ENCODE measurements around the gene KCNQ1. TPM values are rescaled to one million over a fixed set of nuclear protein-coding genes. Genes with fewer than 3 reads are reported as not detected.

The KCNQ1 gene
- total RNA-seq, 1 experiment from 2014 or later, result not detected

DNA sequence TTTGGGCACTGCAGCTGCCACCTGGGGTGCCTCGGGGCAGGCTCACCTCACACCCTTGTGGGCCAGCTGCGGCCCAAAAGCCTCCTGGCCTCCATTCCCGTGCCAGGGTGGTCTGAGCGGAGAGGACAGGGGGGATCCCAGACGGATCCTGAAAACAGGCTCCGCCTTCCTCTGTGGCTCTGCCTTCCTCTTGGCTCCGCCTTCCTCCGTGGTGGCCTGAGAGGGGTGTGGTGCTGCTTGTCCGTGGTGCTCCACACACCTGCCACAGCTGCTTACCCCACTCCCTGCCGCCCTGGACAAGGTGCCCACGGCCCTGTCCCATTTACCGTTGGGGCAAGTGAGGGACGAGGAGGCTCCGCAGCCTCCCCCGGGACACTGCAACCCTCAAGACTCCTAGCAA is 278.1 kb downstream of the KCNQ1 start:
- peaks cover 13% of the 10 kb centered on the region; the same call in 1 of the 2 replicates for H3K27me3 ChIP-seq (ENCODE audit: insufficient read depth, low read depth)
- H2AFZ ChIP-seq, result no peak overlapping the region
- DNase-seq, result no peak

DNA sequence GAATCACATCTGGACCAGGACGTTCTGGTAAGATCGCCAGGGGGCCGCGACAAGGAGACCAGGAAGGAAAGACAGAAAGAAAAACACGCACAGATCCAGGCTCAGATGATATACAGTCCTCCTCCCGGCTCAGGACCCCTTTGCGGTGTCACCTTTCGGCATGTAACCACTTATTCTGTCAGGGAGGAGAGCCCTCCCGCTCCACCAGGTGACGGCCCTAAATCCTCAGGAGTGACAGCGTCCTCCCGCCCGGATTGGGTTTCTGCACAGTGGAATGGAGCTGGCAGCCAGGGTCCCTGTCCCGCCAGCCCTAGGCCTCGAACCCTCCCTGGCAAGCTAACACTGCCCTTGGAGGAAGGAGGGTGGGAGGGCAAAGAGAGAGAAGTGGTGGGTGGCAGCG is 279.3 kb downstream of the KCNQ1 start:
- H3K27ac ChIP-seq, result no peak overlapping the region
- BruUV-seq (replicated peaks), result no TSS peak
- H3K4me2 ChIP-seq, result no peak overlapping the region
- no peak for TF ChIP-seq EZH2 (IDR thresholded peaks at IDR 0.05; ENCODE audit: low read depth)
- TF ChIP-seq, protein P1, sequence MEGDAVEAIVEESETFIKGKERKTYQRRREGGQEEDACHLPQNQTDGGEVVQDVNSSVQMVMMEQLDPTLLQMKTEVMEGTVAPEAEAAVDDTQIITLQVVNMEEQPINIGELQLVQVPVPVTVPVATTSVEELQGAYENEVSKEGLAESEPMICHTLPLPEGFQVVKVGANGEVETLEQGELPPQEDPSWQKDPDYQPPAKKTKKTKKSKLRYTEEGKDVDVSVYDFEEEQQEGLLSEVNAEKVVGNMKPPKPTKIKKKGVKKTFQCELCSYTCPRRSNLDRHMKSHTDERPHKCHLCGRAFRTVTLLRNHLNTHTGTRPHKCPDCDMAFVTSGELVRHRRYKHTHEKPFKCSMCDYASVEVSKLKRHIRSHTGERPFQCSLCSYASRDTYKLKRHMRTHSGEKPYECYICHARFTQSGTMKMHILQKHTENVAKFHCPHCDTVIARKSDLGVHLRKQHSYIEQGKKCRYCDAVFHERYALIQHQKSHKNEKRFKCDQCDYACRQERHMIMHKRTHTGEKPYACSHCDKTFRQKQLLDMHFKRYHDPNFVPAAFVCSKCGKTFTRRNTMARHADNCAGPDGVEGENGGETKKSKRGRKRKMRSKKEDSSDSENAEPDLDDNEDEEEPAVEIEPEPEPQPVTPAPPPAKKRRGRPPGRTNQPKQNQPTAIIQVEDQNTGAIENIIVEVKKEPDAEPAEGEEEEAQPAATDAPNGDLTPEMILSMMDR (conservative IDR thresholded peaks at IDR 0.05), result no peak
- H3K79me2 ChIP-seq (ENCODE audit: low read depth), result no peaks in the 10 kb centered on the region
- intact Hi-C loops (cut with micrococcal nuclease; ENCODE audit: unreplicated experiment), result no loop called here
- POLR2A ChIA-PET (ENCODE audit: unreplicated experiment), result no interaction called here
- CTCF ChIA-PET, result no interaction called here
- H3K4me3 ChIP-seq, result no peak overlapping the region
- H2AFZ ChIP-seq, result no peak overlapping the region
- H3K36me3 ChIP-seq (ENCODE audit: low read depth), result no peaks in the 10 kb centered on the region
- H3K9me2 ChIP-seq (ENCODE audit: insufficient read depth), result no peaks in the 10 kb centered on the region
- H3K27me3 ChIP-seq (ENCODE audit: insufficient read depth, low read depth), result peaks cover 13% of the 10 kb centered on the region; the same call in 1 of the 2 replicates
- no peak for DNase-seq
- no peaks in the 10 kb centered on the region for H3K9me3 ChIP-seq (ENCODE audit: insufficient read depth, low read depth)
- no peaks in the 10 kb centered on the region for H3F3A ChIP-seq (ENCODE audit: insufficient read depth, low read depth)
- no peaks in the 10 kb centered on the region for H4K20me1 ChIP-seq (ENCODE audit: insufficient read depth)
- no peaks in the 10 kb centered on the region for H3K4me1 ChIP-seq (replicated peaks; ENCODE audit: insufficient read depth)

More for the DNA sequence above, 278.1 kb downstream of the KCNQ1 start:
- Histone ChIP-seq H4K20me1 (ENCODE audit: insufficient read depth) (no peaks in the 10 kb centered on the region), H3K4me1 (replicated peaks; ENCODE audit: insufficient read depth) (no peaks in the 10 kb centered on the region), H3K36me3 (ENCODE audit: low read depth) (no peaks in the 10 kb centered on the region), H3K9me2 (ENCODE audit: insufficient read depth) (no peaks in the 10 kb centered on the region), H3K9me3 (ENCODE audit: insufficient read depth, low read depth) (no peaks in the 10 kb centered on the region), H3F3A (ENCODE audit: insufficient read depth, low read depth) (no peaks in the 10 kb centered on the region), H3K27ac (no peak overlapping the region), H3K79me2 (ENCODE audit: low read depth) (no peaks in the 10 kb centered on the region), H3K4me3 (no peak overlapping the region), H3K4me2 (no peak overlapping the region)
- BruUV-seq (replicated peaks), result no TSS peak
- ChIA-PET POLR2A (ENCODE audit: unreplicated experiment) (no interaction called here), CTCF (no interaction called here)
- intact Hi-C loops (cut with micrococcal nuclease; ENCODE audit: unreplicated experiment), result no loop called here
- TF ChIP-seq, protein P1 (conservative IDR thresholded peaks at IDR 0.05), result no peak
- no peak for TF ChIP-seq EZH2 (IDR thresholded peaks at IDR 0.05; ENCODE audit: low read depth)

DNA sequence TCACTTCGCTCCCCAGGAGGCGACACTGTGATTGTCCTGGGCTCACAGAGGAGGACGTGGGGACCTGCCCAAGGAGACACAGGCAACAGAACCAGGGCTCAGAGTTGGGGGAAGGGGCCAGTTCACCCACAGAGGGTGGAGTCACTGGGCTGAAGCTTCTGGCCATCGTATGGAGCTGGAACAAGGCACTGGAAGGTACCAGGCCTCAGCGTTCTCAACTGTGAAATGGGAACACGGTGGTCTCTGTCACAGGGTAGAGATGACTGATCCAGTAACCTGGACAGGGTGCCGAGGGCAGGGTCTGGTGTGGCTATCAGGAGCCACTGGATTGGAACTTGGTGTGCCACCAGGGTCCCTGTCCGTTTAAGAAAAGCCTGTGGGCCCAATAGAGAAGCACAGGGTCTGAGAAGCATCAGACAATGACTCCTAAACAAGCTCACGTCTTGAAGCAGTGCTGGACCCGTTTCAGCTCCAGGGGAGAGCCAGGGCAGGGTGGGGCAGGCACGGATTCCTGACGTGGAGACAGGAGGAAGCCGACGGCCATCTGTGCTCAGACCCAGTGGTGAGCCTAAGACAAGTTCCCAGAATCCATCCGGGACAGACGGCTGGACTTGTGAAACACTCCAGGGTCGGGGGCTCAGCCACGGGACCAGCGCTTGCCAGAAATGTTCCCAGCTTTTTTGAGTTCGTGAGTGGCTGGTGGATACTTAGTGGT is 280.0 kb downstream of the KCNQ1 start:
- intact Hi-C loops (cut with micrococcal nuclease; ENCODE audit: unreplicated experiment), result no loop called here
- no TSS peak for BruUV-seq (replicated peaks)
- DNase-seq, result no peak
- ChIA-PET CTCF (no interaction called here), POLR2A (ENCODE audit: unreplicated experiment) (no interaction called here)
- no peak overlapping the region for H3K4me2 ChIP-seq
- no peaks in the 10 kb centered on the region for H3K79me2 ChIP-seq (ENCODE audit: low read depth)
- TF ChIP-seq, protein P1 (conservative IDR thresholded peaks at IDR 0.05), result no peak
- TF ChIP-seq EZH2 (IDR thresholded peaks at IDR 0.05; ENCODE audit: low read depth), result no peak
- no peak overlapping the region for H3K27ac ChIP-seq
- no peaks in the 10 kb centered on the region for H3K4me1 ChIP-seq (replicated peaks; ENCODE audit: insufficient read depth)
- no peak overlapping the region for H3K4me3 ChIP-seq
- no peak overlapping the region for H2AFZ ChIP-seq
- H3K27me3 ChIP-seq (ENCODE audit: insufficient read depth, low read depth), result peaks cover 13% of the 10 kb centered on the region; the same call in 1 of the 2 replicates
- H3F3A ChIP-seq (ENCODE audit: insufficient read depth, low read depth), result no peaks in the 10 kb centered on the region
- H3K9me3 ChIP-seq (ENCODE audit: insufficient read depth, low read depth), result no peaks in the 10 kb centered on the region
- no peaks in the 10 kb centered on the region for H3K9me2 ChIP-seq (ENCODE audit: insufficient read depth)
- H4K20me1 ChIP-seq (ENCODE audit: insufficient read depth), result no peaks in the 10 kb centered on the region
- no peaks in the 10 kb centered on the region for H3K36me3 ChIP-seq (ENCODE audit: low read depth)
